GM18519 (cell line): ENCODE measurements around the gene MYO3B.
"Not testable (repeated sequence)": the region's sequence is repeated elsewhere in the genome, so short reads cannot be mapped to it uniquely, and the experiment has no call there.

Experiments
- ATAC-seq: cut with Tn5 transposase; IDR thresholded peaks from one replicate; pipeline ENCODE4 v1.9.1; 2021; ENCODE audit warnings: mild to moderate bottlenecking, moderate library complexity; ENCODE audit not compliant: unreplicated experiment, low FRiP score

Gene MYO3B

DNA sequence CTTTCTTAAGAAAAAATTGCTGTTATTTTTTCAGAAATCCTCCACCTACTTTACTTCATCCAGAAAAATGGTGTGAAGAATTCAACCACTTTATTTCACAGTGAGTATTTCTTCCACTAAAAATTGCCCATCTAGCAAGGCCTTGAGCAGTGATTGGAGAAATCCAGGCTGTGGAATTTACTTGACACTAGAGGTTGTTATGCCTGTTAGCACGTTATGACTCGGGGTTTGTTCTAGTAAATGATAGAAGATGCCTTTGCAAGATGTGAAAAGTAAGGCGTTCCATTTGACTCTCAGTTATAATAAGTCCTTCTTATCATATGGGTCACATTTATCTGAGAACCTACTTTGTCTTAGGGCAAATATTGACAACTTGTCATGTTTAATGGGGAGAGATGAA, 157.4 kb downstream of the MYO3B start:
- no peak for ATAC-seq

DNA sequence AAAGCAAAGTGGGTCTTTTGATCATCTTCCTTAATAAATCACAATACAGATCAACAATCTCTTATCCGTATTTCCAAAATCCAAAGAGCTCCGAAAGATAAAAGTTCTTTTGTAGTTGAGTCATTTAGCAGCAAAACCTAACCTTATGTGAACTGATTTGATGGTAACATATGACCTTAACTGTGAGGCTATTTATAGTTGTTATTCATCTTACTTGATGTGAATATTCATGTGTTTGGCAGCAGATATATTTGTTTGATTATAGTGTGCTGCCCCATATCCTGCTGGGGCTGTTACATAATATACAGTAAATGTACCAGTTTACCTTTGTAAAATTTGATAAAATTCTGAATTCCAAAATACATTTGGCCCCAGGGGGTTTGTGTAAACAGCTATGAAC, 158.5 kb downstream of the MYO3B start:
- no peak for ATAC-seq

DNA sequence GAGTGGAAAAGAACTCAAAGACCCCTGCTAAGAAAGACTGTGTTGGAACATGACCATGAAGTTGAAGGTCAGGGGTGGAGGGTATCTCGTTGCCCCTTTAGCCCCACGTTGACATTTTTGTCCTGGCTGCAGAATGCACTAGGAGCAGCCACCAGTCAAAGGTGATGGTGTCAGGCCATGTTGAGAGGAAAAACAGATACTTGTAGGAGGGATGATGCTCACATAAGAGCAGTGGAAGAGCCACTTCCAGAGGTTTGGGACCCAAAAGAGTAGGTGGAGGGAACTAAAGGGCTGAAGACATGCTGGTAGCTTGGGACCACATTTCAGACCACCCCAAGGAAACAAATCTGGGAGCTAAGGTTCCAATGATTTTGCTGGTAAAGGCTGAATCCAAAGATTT, 159.0 kb downstream of the MYO3B start:
- ATAC-seq: no peak

DNA sequence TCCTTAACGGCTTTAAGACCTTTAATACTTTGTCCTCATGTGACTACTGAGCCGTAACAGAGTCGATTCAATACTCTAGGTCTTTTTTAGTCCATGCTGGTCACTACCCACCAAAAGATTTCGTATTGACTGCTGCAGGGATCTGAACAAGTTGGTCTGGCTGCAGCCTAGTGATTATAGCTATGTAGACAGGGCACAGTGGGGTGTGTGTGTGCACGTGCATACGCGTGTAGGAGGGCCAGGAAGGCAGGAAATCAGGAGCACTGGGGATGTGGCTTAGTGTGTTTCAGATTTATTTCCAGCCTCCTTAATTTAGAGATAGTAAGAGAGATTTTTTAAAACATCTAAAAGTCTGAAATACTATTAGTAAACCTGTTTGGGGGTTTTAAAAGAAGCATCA, 161.4 kb downstream of the MYO3B start:
- no peak for ATAC-seq

DNA sequence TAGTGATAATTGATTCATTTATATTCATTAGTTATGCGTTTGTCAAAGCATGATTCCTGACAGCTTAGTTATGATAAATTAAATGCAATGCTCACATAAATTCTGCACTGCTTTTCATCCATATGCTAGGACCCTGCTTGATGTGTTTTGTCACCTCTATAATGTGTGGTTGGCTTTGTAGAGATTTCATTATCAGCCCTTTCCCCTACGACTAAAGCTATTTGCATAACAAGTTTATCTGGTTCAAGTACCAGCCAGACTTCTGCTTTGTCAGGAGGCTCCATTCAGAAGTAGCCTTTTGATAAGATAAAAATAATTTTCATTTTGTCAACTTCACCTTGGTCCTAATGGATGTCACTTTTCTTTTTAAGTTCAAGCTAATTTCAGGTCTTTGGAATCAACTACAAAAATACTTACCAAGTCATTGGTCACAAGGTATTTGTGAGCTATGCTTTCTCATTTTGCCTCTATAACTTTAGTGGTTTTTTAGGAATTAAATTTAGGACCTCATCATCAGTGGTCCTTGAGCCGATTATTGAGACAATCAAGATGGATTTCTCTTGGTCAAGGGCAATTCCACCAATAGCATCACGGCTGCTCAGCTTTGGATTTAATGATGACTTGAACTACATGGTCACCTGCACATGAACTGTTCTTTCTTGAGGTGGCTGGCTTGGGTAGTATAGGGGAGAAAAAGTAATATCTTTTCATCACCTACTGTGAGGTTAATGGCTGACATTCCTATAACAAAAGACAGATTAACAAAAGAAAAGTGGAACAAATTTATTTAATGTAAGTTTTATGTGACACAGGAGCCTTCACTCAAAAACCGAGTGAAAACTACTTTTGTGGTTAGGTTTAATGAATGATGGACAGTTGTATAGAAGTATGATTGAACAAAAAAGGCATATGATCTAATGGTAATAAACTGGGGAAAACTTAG, 162.1 kb downstream of the MYO3B start:
- no peak for ATAC-seq

DNA sequence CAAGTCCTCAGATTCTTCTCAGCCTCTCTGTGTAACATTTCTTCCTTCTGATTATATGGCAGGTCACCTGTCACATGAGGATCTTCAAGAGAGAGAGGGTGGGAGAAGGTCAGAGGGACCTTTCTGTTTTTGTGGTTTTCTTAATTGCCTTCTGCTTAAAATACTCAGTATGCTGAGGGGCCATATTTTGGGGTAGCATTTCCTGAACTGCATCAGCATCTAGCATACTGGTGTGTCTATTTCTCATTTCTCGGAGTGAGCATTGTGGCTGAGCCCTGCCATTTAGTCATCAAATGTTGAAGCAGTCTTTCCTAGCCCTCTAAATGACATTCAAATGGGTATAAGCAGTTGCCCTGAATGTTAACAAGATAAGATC, 162.7 kb downstream of the MYO3B start:
- no peak for ATAC-seq

DNA sequence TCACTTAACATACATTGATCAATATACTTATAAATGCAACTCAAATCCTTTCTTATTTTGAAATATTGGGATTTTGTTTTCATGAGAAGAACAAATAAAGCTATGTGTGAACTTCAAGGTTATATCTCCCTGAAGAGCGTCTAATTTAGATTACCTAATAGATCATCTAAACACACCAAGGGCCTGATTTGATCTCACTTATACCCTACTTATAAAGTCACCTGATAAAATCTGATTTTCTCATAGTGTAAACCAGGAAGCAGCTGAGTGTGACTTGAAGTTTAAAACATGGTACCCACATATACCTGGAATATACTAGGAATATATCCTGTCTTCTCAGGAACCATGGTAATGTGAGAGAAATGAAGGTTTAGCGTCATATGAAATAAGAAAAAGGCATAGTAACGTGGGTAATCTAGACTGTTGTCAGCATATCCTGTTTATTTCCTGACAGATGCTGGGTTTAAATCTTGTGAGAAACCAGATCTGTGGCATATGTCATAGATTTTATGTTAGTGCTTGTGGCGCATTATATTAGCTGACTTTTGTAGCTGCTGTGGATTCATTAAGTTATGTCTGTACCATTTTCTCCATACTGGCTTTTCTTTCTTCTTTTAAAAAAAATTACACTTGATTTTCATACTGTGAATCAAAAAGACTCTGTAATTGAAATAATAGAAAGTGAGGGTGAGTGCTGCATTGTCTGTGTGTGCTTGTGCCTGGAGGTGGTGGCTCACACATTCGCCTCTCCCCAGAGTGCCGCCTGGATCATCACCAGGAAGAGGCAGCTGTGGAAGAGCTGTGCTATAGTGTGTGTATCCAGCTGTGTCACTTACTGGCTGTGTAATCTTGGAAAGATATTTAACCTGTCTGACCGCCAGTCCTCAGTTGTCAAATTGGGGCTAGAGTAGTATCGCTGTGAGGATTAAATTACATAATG, 164.0 kb downstream of the MYO3B start:
- no peak for ATAC-seq

DNA sequence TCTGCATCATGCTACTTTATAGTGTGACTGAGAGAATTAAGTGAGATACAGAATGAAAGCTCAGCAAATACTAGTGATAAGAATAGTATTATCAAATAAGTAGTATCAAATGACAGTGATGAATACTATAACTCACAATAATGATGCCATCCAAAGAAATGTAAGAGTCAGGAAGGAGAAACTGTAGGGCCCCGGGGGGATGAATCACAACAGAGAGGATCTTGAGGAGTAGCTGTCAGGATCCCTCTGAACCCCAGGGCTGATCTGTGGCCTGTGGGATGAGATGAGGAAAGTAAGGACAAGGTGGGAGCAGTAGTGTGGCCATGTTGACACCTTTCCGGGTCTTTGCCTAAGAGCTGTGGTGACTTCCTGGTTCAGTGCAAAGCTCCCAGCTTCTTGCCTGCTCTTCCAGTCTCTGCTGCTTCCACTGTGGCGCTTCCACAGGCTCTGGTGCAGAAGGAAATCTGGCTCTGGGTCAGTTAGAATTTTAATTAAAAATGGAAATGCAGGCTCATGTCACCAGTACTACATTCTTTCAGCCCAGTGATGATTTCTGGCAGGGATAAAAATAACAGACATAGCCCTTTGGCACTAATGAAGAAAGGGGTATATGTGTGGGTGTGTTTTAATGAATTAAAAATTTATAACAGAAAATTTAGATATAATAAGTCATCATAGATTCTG, 166.9 kb downstream of the MYO3B start:
- no peak for ATAC-seq

DNA sequence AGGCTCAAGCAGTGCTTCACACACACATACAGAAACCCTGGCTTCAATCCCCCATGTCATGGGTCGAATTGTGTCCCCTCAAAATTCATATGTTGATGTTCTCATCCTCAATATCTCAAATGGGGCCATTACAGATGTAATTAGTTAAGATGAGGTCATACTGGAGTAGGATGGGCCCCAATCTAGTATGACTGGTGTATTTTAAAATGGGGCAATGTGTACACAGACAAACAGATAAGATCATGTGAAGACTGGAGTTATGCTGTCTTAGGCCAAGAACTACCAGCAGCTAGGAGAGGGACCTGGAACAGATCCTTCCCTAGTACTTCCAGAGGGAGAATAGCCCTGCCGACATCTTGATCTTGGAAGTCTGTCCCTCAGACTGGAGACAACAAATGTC, 167.7 kb downstream of the MYO3B start:
- ATAC-seq: no peak

DNA sequence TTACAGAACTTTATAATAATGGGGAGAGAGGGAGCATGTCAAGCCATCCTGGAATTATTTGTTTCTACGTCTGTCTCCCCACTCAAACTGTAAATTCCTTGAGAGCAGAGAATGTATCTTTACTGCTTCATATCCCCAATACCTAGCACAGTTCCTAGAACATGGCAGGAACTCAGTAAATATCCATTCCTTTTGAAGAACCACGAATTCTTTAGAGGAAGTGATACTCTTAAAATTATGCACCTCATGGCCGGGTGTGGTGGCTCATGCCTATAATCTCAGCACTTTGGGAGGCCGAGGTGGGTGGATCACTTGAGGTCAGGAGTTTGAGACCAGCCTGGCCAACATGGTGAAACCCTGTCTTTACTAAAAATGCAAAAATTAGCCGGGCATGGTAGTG, 171.3 kb downstream of the MYO3B start:
- ATAC-seq: not testable (repeated sequence)

DNA sequence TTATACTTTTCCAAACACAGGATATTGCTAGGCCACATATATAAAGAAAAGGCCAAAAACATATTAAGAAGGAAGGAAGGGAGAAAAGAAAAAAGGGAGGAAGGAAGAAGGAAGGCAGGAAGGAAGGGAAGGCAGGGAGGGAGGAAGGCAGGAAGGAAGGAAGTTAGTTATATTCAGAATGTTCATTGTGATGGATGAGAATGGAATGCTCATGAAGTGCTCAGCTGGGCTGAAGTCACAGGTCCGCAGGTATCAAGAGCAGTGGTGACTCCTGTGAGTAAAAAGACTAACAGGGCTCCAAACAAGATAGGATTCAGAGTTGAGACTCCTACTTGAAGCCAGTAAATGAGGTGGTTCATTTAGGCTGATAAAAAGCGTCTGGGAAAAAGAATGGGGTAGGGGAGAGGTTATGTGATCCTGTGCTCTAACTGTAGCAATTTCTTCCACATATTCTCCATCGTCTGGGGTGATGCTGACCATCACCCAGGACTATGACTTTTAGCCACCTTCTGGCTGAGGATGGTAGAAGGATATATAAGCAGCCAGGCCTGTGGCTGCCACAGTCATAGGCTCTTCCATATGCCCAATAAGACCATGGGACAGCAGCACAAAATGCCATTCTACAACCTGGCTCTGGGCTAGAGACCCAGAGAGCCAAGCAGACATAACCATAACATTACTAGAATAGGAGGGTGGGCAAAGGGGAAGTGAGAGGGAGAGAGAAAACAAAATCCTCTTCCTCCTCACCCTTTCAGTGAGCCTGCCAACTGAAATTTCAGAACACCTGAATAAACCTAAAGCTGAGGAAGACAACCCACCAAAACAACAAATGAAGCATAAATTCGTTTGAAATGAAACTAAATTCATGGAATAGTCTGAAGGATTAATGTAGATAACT, 173.2 kb downstream of the MYO3B start:
- ATAC-seq: no peak

DNA sequence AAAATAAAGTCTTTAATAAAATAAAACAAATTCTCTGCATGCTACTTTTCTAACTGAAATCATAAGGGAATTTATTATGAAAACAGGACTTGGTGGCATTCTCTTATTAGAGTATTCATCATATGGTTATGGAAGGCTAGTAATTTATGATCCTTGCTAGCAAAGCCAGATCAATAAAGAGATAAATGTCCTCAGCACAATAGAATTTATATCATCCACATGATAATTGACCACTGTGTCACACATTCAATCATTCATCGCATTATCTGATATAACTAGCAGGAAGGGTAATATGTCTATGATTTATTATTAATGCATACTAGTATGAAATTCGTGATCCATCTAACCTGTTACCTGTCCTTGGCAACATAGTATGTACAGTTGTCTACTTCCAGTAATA, 175.8 kb downstream of the MYO3B start:
- ATAC-seq: no peak

DNA sequence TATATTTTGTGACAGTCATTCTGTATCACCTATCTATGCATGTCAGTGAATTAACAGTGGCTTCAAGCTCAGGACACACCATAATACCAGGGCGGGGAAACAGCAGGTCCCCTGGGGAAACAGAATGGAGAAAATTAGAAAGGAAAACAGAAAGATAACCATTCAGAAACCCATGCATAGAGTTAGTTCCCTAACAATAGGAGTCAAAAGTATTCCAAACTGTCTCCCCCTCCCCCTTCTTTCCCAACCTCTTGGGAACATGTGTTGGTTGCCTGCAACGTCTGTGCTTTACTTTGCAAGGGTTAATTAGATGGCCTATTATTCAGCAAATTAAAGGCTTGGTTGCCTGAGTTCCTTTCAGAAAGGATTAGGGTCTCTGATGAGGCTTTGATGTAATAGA, 176.4 kb downstream of the MYO3B start:
- ATAC-seq: no peak

DNA sequence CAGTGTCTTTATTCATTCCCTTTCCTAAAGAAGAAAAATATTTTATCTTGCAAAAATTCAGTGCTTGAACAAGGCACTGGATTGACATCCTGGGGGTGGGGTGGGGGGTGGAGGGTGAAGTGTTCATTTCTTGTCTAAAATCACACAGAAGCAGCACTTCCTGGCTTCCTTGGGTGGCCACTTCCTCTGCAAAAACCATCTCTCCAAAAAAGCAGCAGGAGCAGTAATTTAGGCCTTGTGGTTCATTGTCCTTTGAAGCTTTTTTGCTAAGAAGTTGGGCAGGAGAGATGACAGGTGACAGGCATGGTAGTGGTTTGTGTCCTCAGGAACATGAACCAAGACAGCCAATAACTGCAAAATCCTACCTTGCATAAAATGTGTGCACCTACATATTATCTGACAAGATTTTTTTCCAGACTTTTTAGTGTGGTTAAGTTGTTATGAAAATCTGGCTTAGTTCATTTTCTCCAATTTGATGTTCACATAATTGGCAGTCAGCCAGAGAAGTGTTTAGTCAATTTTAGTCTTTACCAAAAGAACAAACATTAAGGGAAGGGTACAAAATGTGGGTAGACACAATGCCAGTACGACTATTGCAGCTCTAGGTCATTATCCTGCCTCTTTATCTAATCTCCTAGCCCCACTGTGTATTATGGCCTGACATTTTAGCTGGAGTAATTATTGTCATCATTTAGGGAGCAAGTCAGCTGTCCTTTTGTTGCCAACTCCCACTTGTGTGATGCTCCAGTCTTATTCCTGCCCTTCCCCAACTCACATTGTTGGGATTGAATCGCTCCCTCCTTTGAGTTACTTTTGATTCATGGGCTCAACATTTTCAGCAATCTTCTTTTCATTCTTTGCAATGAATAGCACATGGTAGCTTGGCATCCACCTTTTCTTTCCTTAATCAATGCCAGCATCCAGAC, 177.2 kb downstream of the MYO3B start:
- no peak for ATAC-seq

DNA sequence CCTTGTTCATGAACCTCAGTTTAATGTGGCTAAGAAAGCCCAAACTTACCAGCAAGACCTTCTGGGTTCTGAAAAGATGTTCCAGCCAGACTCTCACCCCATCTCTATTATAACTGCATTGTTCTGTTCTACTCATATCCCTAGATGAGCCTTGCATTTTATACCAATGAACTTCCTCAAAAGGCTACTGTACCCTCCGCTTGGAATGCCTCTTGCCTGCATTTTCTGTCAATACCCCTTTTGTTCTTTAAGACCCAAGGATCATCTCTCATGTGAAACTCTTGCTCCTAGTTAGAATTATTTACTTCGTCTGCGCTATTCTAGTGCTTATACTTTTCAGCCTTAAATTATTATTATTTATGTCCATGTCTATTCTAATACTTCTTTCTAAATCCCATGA, 181.5 kb downstream of the MYO3B start:
- no peak for ATAC-seq

DNA sequence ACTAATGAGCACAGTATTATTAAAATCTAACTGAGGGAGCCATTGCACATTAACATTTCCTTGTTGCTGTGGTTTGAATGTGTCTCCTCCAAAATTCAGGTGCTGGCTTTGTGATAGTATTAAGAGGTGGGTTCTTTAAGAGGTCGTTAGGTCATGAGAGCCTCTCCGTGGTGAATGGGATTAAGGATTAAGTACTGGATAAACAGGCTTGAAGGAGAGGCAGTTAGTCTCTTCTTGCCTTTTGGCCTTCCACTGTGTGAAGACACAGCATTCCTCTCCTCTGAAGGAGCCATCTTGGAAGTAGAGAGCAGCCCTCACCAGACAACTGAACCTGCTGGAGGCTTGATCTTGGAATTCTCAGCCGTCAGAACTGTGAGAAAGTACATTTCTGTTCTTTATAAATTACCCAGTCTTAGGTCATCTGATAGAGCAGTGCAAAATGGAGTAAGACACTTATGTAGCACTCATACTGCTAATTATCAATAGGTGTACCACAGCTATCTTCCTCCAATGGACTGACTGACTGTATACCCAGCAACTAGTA, 182.7 kb downstream of the MYO3B start:
- ATAC-seq: no peak

DNA sequence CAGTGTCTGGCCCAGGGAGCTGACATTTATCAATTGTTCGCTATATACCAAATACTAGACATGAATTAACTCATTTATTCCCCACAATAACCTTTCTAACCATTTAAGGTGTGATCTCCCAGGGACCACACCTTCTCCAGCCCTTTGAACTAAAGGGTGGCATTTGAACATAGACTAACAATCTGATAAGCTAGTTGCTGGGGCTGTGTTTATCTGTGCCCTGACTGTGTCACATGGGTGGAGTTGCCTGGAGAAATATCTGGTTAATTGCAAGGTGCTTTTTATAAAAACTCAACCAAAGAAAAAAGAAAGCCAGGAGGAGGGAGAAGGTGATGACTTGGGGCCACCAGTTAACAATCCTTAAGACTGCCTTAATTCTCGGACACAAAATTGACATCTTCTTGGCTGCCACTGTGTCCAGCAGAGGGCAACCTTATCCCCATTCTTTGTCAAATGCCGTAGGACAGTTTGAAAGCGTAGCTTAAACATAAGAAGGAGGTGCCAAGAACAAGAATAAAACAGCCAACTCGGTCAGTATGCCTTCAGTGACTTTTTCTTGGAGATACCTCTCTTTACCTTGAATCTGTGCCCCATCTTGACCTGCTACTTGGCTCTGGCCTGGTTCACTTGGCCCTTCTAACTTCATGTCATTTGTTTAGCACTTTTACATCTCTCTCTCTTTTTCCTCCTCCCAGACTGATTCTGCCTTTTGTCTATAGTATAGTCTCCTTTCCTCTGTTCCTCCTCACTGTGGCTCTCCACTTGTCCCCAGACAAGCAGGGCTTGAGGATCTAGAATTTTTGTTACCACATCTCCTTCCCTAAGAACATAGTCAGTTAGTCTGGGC, 183.4 kb downstream of the MYO3B start:
- ATAC-seq: no peak
